HepG2 (cell line): Measurements from ENCODE around the gene NRL. TPM values are rescaled to one million over a fixed set of nuclear protein-coding genes. Genes with fewer than 3 reads are reported as not detected.

Experiments used
- AKNA ChIP-seq: sonication (generic); formaldehyde crosslinking; IDR thresholded peaks from 2 replicates; pipeline ENCODE4 v1.4.0; 2020; ENCODE audit warnings: missing genetic modification reagents, borderline replicate concordance
- GTF2F1 ChIP-seq: fragments of 150-350 bp; IDR thresholded peaks from 2 replicates; pipeline ENCODE4 v1.6.1; 2014; ENCODE audit warnings: low read length
- HNRNPUL1 ChIP-seq: fragments of 200-400 bp; formaldehyde crosslinking; IDR thresholded peaks from 2 replicates; pipeline ENCODE4 v1.6.1; 2017; ENCODE audit warnings: low read depth, mild to moderate bottlenecking, low read length, moderate library complexity
- KAT8 ChIP-seq: IDR thresholded peaks from 2 replicates; pipeline ENCODE4 v1.6.1; 2016; ENCODE audit warnings: missing genetic modification reagents, missing compliant biosample characterization
- KDM2A ChIP-seq: sonication (generic); formaldehyde crosslinking; IDR thresholded peaks from 2 replicates; pipeline ENCODE4 v1.4.0; 2020; ENCODE audit warnings: low read depth, missing genetic modification reagents, borderline replicate concordance
- MATR3 ChIP-seq: sonication (generic); formaldehyde crosslinking; IDR thresholded peaks from 2 replicates; pipeline ENCODE4 v1.4.0; 2020; ENCODE audit warnings: missing genetic modification reagents
- MXD1 ChIP-seq: sonication (generic); formaldehyde crosslinking; IDR thresholded peaks from 2 replicates; pipeline ENCODE4 v1.4.0; 2020; ENCODE audit warnings: mild to moderate bottlenecking, missing genetic modification reagents
- NCOR1 ChIP-seq: fragments of 200-600 bp; sonication (generic); IDR thresholded peaks from 2 replicates; pipeline ENCODE4 v1.7.0; 2017; ENCODE audit warnings: antibody characterized with exemption, low read length, borderline replicate concordance
- PBX3 ChIP-seq: sonication (generic); formaldehyde crosslinking; IDR thresholded peaks from 2 replicates; pipeline ENCODE4 v1.8.1; 2023; ENCODE audit warnings: missing genetic modification reagents, inconsistent platforms, borderline replicate concordance
- PLRG1 ChIP-seq: fragments of 450-650 bp; conservative IDR thresholded peaks from 2 replicates; pipeline ENCODE4 v1.6.1; 2016
- SETDB1 ChIP-seq: sonication (generic); formaldehyde crosslinking; IDR thresholded peaks from 2 replicates; pipeline ENCODE4 v1.5.1; 2020; ENCODE audit warnings: missing genetic modification reagents, mild to moderate bottlenecking, borderline replicate concordance
- SOX13 ChIP-seq, 3 experiments: fragments of 450-650 bp in 1 of 3; sonication (generic) in 1 of 3; formaldehyde crosslinking in 1 of 3; IDR thresholded peaks in 2 of 3; conservative IDR thresholded peaks in 1 of 3; 2 replicates each; pipeline versions ENCODE4 v1.5.0 to v1.6.1; 2016 to 2020; ENCODE audit warnings: antibody characterized with exemption in 1 of 3, mild to moderate bottlenecking in 1 of 3, missing compliant biosample characterization in 1 of 3, missing genetic modification reagents in 1 of 3, moderate library complexity in 1 of 3
- TCF7 ChIP-seq: sonication (generic); IDR thresholded peaks from 2 replicates; pipeline ENCODE4 v1.6.1; 2016; ENCODE audit warnings: antibody characterized with exemption, low read depth
- ZBTB7A ChIP-seq: sonication (generic); formaldehyde crosslinking; IDR thresholded peaks from 2 replicates; pipeline ENCODE4 v1.8.0; 2022; ENCODE audit warnings: mild to moderate bottlenecking, missing genetic modification reagents
- ZNF143 ChIP-seq: sonication (generic); formaldehyde crosslinking; IDR thresholded peaks from 2 replicates; pipeline ENCODE4 v1.4.0; 2020; ENCODE audit warnings: missing genetic modification reagents
- ZNF276 ChIP-seq: sonication (generic); formaldehyde crosslinking; IDR thresholded peaks from 2 replicates; pipeline ENCODE4 v1.4.0; 2020; ENCODE audit warnings: mild to moderate bottlenecking, low read depth, missing genetic modification reagents
- ZNF282 ChIP-seq: fragments of 450-650 bp; IDR thresholded peaks from 2 replicates; pipeline ENCODE4 v1.6.1; 2018; ENCODE audit not compliant: partially characterized antibody
- ZNF619 ChIP-seq: sonication (generic); formaldehyde crosslinking; IDR thresholded peaks from 2 replicates; pipeline ENCODE4 v1.4.0; 2020; ENCODE audit warnings: mild to moderate bottlenecking, missing genetic modification reagents
- ZNF891 ChIP-seq: sonication (generic); formaldehyde crosslinking; IDR thresholded peaks from 2 replicates; pipeline ENCODE4 v1.5.0; 2020; ENCODE audit warnings: mild to moderate bottlenecking, missing genetic modification reagents
- ZSCAN31 ChIP-seq: sonication (generic); formaldehyde crosslinking; IDR thresholded peaks from 2 replicates; pipeline ENCODE4 v1.5.0; 2020; ENCODE audit warnings: low read depth, mild to moderate bottlenecking, missing genetic modification reagents
- polyA plus RNA-seq, 8 experiments: library from polyadenylated mRNA; depleted of rRNA in 3 of 8; stranded (reverse) in 7 of 8; unstranded in 1 of 8; fragments of >200 nt; fragmentation: Illumina TruSeq in 4 of 8; extraction: Trizol in 4 of 8; gene quantifications; 2 replicates each; pipeline versions ENCODE4 v1.2.1 to v1.2.3, GENCODE V29; 2011 to 2016; ENCODE audit warnings: low read depth in 4 of 8, missing spikeins in 1 of 8, mixed read lengths in 1 of 8; ENCODE audit not compliant: insufficient read depth in 1 of 8
- total RNA-seq, 5 experiments: library from RNA; depleted of rRNA; stranded (reverse); fragments of >200 nt; fragmentation: Illumina TruSeq; extraction: Trizol; gene quantifications; 2 replicates each; pipeline ENCODE4 v1.2.3, GENCODE V29; 2016; ENCODE audit warnings: low read depth in 1 of 5

The NRL gene
- total and polyA plus RNA-seq, 2 of the 13 experiments (the other 11 are each of a cell fraction or from before 2014, with no cell fraction given): 2.5 to 4.7 TPM

GRCh38 chr14:24080888-24081738, 33.6 kb downstream of the NRL start (continued):
- no peak; the same call in 1 of the 2 replicates for TF ChIP-seq ZNF276 (CRISPR knock-in tag)
- no peak for TF ChIP-seq NCOR1
- no peak for TF ChIP-seq ZBTB7A (CRISPR knock-in tag)
- peak; percentile 81; the same call in 1 of the 2 replicates for TF ChIP-seq ZNF891
- TF ChIP-seq AKNA (CRISPR knock-in tag): no peak
- TF ChIP-seq TCF7: no peak
- TF ChIP-seq SOX13 (IDR thresholded peaks at IDR 0.05): no peak
- no peak; a peak in 1 of 4 replicates for TF ChIP-seq SOX13 (CRISPR knock-in tag; conservative IDR thresholded peaks at IDR 0.05 in 1 of 2, IDR thresholded peaks at IDR 0.05 in 1 of 2)
- TF ChIP-seq MXD1 (CRISPR knock-in tag): peak; percentile 45; the same call in 1 of the 2 replicates
- no peak for TF ChIP-seq HNRNPUL1
- no peak for TF ChIP-seq PLRG1
- no peak; the same call in 1 of the 2 replicates for TF ChIP-seq ZSCAN31 (CRISPR knock-in tag)
- TF ChIP-seq ZNF282: no peak
- no peak for TF ChIP-seq ZNF143 (CRISPR knock-in tag)
- TF ChIP-seq KDM2A (CRISPR knock-in tag): peak; percentile 83
- TF ChIP-seq MATR3 (CRISPR knock-in tag): peak; percentile 94; the same call in 1 of the 2 replicates
- no peak for TF ChIP-seq SETDB1 (CRISPR knock-in tag)
- TF ChIP-seq KAT8 (CRISPR knock-in tag): peak; percentile 67
- peak; percentile 45; the same call in 1 of the 2 replicates for TF ChIP-seq PBX3
- TF ChIP-seq ZNF619: no peak
- TF ChIP-seq GTF2F1: no peak
